ENCODE measurements around the gene PLIN5.

- TF ChIP-seq CTCF (optimal IDR thresholded peaks at IDR 0.05 in 1 of 3, IDR thresholded peaks at IDR 0.05 in 1 of 3, conservative IDR thresholded peaks at IDR 0.05 in 1 of 3; ENCODE audit: extremely low read depth in 1 of 3, insufficient read depth in 2 of 3, low read length in 3 of 3), result no peak
- no peak for TF ChIP-seq EZH2 (IDR thresholded peaks at IDR 0.05; ENCODE audit: low read length)
Measured at GRCh38 chr19:4559569-4559968, 24.5 kb upstream of the PLIN5 start, which contains the start of gene SEMA6B.

Measured in keratinocyte (primary cell).